Neutrophil (primary cell): Measurements from ENCODE around the gene PDIA4.

Experiments used
- H3K27ac ChIP-seq: fragments of 200-600 bp; sonication (generic); 2 replicates; pipeline ENCODE4 v1.5.1; 2016; ENCODE audit warnings: mild to moderate bottlenecking, moderate library complexity
- H3K27me3 ChIP-seq: fragments of 200-600 bp; sonication (generic); 2 replicates; pipeline ENCODE4 v1.6.0; 2016; ENCODE audit warnings: mild to moderate bottlenecking
- H3K36me3 ChIP-seq: fragments of 200-600 bp; sonication (generic); 2 replicates; pipeline ENCODE4 v1.5.1; 2017
- H3K4me1 ChIP-seq, 2 experiments: fragments of 200-600 bp in 1 of 2; sonication (generic) in 1 of 2; 1 replicate in 1 of 2; 2 replicates in 1 of 2; pipeline versions ENCODE4 v1.5.1 to v1.6.1; 2013 to 2016; ENCODE audit warnings: low read depth in 1 of 2, low read length in 1 of 2, mild to moderate bottlenecking in 1 of 2, moderate library complexity in 1 of 2; ENCODE audit not compliant: control insufficient read depth in 1 of 2, insufficient read depth in 1 of 2
- H3K4me3 ChIP-seq, 2 experiments: fragments of 200-600 bp in 1 of 2; sonication (generic) in 1 of 2; 1 replicate in 1 of 2; 2 replicates in 1 of 2; pipeline ENCODE4 v1.5.1; 2013 to 2016; ENCODE audit warnings: low read depth in 1 of 2, low read length in 1 of 2, mild to moderate bottlenecking in 1 of 2, moderate library complexity in 1 of 2
- H3K9me3 ChIP-seq: fragments of 200-600 bp; sonication (generic); 2 replicates; pipeline ENCODE4 v1.5.1; 2016
- TF ChIP-seq, protein P1 (sequence below): fragments of 200-600 bp; sonication (generic); IDR thresholded peaks from 2 replicates; pipeline ENCODE4 v1.5.1; 2016; ENCODE audit warnings: antibody characterized with exemption

The PDIA4 gene

DNA sequence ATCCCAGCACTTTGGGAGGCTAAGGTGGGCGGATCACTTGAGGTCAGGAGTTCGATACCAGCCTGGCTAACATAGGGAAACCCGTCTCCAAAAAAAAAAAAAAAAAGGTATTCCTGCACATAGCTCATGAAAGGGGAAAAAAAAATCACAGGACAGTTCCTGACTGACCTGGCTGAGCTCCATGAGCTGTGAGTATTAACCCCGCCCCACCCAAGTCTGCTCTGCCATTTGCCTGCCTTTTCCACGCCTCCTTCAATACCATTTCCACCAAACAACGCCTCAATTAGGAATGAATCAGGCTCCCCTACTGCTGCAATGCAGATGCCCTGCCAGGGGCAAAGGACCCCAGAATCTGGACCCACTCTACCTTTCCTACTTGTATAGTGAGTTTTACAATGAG is 55.0 kb downstream of the PDIA4 start:
- Histone ChIP-seq H3K4me3 (no peak overlapping the region), H3K27me3 (no peaks in the 10 kb centered on the region), H3K4me1 (peaks cover 5% of the 10 kb centered on the region in 2 experiments), H3K27ac (no peak overlapping the region), H3K36me3 (no peaks in the 10 kb centered on the region), H3K9me3 (no peaks in the 10 kb centered on the region)
- TF ChIP-seq, protein P1, sequence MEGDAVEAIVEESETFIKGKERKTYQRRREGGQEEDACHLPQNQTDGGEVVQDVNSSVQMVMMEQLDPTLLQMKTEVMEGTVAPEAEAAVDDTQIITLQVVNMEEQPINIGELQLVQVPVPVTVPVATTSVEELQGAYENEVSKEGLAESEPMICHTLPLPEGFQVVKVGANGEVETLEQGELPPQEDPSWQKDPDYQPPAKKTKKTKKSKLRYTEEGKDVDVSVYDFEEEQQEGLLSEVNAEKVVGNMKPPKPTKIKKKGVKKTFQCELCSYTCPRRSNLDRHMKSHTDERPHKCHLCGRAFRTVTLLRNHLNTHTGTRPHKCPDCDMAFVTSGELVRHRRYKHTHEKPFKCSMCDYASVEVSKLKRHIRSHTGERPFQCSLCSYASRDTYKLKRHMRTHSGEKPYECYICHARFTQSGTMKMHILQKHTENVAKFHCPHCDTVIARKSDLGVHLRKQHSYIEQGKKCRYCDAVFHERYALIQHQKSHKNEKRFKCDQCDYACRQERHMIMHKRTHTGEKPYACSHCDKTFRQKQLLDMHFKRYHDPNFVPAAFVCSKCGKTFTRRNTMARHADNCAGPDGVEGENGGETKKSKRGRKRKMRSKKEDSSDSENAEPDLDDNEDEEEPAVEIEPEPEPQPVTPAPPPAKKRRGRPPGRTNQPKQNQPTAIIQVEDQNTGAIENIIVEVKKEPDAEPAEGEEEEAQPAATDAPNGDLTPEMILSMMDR = no peak

DNA sequence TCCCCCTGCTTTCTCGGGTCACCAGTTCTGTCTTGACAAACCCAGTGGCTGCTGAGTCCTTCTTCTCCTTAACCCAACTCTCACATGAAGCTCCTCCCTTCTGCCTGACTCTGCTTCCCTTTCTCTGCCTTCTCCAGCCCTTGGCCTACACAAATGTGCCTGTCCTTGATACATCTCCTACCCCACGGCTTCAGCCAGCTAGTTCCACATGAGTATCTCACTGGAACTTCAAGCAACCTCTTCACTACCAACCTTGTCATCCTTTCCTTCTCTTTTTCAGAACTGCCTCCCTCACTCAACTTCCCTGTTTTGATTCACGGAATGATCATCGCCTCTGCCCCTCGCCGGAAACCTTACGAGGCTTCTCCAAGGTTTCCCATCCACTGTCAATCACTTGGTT is 55.9 kb downstream of the PDIA4 start:
- H3K27me3 ChIP-seq = no peaks in the 10 kb centered on the region
- H3K27ac ChIP-seq = peak overlapping the region; percentile 47
- H3K4me1 ChIP-seq = peaks cover 5% of the 10 kb centered on the region in 2 experiments
- H3K36me3 ChIP-seq = no peaks in the 10 kb centered on the region
- H3K9me3 ChIP-seq = no peaks in the 10 kb centered on the region
- TF ChIP-seq, protein P1 = no peak
- no peak overlapping the region for H3K4me3 ChIP-seq

DNA sequence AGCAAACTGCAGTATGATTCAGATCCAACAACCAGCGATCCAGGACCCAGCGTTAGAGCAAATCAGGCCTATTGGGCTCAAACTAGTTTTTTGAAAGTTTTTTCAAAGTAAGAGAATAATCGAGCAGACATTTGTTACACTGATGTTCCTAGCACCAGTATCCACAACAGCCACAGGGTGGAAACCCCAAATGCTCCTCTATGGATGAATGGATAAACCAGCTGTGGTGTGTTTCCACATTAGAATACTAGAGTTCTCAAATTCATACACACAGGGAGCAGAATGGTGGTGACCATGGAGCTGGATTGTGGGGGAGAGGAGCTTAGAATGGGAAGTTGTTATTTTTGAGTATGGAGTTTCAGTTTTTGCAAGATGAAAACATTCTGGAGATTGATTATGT is 60.7 kb downstream of the PDIA4 start:
- H3K27me3 ChIP-seq = no peaks in the 10 kb centered on the region
- H3K4me1 ChIP-seq = peaks cover 27 to 29% of the 10 kb centered on the region in 2 experiments
- no peak overlapping the region for H3K4me3 ChIP-seq
- H3K9me3 ChIP-seq = no peaks in the 10 kb centered on the region
- no peak overlapping the region for H3K27ac ChIP-seq
- TF ChIP-seq, protein P1 = no peak
- no peaks in the 10 kb centered on the region for H3K36me3 ChIP-seq

DNA sequence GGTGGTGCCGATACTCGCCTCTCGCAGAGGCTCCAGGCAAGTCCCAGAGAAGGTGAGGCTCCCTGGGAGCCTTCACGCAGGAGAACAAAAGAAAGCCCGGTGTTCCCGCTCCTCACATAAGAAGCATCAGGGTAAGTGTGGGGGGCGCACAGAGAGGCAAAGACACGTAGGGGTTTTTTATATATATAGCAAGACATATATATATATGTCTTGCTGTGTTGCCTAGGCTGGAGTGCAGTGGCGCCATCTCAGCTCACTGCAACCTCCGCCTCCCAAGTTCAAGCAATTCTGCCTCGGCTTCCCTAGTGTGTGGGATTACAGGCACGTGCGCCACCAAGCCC is 61.3 kb downstream of the PDIA4 start:
- H3K27ac ChIP-seq = no peak overlapping the region
- TF ChIP-seq, protein P1 = no peak
- peak overlapping the region; percentile 56 to 69 for H3K4me3 ChIP-seq
- no peaks in the 10 kb centered on the region for H3K9me3 ChIP-seq
- peaks cover 26 to 29% of the 10 kb centered on the region in 2 experiments for H3K4me1 ChIP-seq
- no peaks in the 10 kb centered on the region for H3K36me3 ChIP-seq
- H3K27me3 ChIP-seq = no peaks in the 10 kb centered on the region

DNA sequence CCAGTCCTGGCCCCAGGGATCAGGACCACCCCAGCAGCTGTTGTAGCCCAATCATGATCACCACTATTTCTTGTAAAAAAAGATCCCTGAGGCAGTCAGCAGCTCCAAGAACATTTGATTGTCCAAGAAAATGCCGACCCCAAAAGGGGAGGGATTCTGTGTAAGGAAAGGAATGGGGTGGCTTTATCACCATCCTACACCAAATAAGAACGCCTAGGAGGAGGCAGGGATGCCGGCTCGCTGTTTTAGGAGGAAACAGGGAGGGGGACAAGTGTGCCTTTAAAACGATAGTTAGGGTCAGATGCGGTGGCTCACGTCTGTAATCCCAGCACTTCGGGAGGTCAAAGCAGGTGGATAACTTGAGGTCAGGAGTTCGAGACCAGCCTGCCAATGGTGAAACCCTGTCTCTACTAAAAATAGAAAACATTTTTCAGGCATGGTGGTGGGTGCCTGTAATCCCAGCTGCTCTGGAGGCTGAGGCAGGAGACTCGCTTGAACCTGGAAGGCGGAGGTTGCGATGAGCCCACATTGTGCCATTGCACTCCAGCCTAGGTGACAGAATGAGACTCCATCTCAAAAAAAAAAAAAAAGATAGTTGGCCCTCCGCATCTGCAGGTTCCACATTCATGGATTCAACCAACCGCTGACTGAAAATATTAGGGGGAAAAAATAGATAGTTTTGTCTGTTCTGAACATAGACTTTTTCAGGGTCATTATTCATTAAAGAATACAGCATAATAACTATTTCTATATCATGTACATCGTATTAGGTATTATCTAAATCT is 63.6 kb downstream of the PDIA4 start:
- TF ChIP-seq, protein P1 = no peak
- H3K4me3 ChIP-seq = peak overlapping the region in 1 of 2 experiments; percentile 56
- H3K27me3 ChIP-seq = no peaks in the 10 kb centered on the region
- peaks cover 26 to 29% of the 10 kb centered on the region in 2 experiments for H3K4me1 ChIP-seq
- H3K36me3 ChIP-seq = no peaks in the 10 kb centered on the region
- H3K9me3 ChIP-seq = no peaks in the 10 kb centered on the region
- peak overlapping the region; percentile 76 for H3K27ac ChIP-seq
